ENCODE data around the gene HOXC13.
A peak's percentile ranks its signal among the peaks of the same experiment; 100 is the strongest.

The HOXC13 gene

DNA sequence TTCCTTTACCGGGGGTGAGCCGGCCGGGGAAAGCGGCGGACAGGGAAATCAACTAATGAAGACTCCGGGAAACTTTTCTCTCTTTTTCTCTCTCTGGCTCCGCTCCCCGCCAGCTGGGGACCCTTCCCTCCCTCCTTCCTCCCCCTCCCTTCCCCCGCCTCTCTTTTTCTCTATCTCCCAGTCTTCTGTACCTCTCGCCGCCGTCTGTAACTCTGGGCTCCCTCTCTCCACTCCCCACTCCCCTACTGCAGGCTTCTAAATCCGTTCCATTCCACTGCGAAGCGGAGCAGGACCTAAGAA is 27.4 kb downstream of the HOXC13 start:
- TF ChIP-seq, protein P1, sequence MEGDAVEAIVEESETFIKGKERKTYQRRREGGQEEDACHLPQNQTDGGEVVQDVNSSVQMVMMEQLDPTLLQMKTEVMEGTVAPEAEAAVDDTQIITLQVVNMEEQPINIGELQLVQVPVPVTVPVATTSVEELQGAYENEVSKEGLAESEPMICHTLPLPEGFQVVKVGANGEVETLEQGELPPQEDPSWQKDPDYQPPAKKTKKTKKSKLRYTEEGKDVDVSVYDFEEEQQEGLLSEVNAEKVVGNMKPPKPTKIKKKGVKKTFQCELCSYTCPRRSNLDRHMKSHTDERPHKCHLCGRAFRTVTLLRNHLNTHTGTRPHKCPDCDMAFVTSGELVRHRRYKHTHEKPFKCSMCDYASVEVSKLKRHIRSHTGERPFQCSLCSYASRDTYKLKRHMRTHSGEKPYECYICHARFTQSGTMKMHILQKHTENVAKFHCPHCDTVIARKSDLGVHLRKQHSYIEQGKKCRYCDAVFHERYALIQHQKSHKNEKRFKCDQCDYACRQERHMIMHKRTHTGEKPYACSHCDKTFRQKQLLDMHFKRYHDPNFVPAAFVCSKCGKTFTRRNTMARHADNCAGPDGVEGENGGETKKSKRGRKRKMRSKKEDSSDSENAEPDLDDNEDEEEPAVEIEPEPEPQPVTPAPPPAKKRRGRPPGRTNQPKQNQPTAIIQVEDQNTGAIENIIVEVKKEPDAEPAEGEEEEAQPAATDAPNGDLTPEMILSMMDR (IDR thresholded peaks at IDR 0.05; ENCODE audit: unreplicated experiment in 3 of 3) = no peak
- no peaks in the 10 kb centered on the region for H3K36me3 Mint-ChIP-seq (ENCODE audit: low read depth)

DNA sequence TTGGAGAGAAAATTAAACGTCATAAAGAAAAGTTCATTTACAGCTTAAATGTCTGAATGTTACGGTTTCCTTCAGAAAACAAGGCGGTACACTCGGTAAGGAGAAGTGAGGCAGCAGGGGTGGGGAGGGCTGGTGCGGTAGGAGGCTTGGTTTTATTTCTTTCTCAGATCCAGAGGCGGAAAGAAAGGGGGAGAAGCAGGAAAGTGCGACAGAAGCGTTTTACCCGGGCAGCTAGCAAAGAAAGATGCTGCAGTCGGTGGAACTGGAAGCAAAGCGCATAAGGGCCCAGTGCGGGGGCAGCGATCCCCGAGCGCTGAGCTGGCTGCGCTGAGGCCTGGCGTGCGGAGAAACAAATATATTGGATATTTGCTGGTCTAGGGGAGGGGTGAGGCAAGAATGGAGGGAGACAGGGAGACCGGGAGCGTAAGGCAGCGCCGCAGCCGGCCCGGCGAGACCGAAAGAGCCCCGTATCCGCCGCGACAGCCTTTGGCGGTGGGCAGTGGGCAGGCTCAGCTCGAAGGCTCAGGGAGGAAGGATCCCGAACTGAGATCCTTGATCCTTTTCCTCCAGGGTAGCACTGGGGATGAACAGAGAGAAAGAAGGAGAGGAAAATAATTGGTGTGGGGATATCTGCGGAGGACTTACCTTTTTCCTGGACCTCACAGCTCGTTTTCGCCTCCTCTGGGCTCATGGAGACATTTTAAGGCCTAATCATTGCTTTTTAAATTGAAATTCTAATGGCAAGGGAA is 27.9 kb downstream of the HOXC13 start:
- Mint-ChIP-seq H3K27me3 (ENCODE audit: low read depth) (peaks cover 100% of the 10 kb centered on the region), H3K27ac (peak overlapping the region in 1 of 3 experiments; percentile 68), H3K9me3 (no peaks in the 10 kb centered on the region), H3K4me1 (peaks cover 25% of the 10 kb centered on the region), H3K4me3 (peak overlapping the region; percentile 12 to 77 (median 73)), H3K36me3 (ENCODE audit: low read depth) (no peaks in the 10 kb centered on the region)
- TF ChIP-seq, protein P1 (IDR thresholded peaks at IDR 0.05; ENCODE audit: unreplicated experiment in 3 of 3) = no peak

More for the DNA sequence above, 27.4 kb downstream of the HOXC13 start:
- H3K9me3 Mint-ChIP-seq = no peaks in the 10 kb centered on the region
- peaks cover 25% of the 10 kb centered on the region for H3K4me1 Mint-ChIP-seq
- H3K27me3 Mint-ChIP-seq (ENCODE audit: low read depth) = peaks cover 100% of the 10 kb centered on the region
- H3K4me3 Mint-ChIP-seq = peak overlapping the region; percentile 12 to 77 (median 73)
- H3K27ac Mint-ChIP-seq = peak overlapping the region in 1 of 3 experiments; percentile 68

DNA sequence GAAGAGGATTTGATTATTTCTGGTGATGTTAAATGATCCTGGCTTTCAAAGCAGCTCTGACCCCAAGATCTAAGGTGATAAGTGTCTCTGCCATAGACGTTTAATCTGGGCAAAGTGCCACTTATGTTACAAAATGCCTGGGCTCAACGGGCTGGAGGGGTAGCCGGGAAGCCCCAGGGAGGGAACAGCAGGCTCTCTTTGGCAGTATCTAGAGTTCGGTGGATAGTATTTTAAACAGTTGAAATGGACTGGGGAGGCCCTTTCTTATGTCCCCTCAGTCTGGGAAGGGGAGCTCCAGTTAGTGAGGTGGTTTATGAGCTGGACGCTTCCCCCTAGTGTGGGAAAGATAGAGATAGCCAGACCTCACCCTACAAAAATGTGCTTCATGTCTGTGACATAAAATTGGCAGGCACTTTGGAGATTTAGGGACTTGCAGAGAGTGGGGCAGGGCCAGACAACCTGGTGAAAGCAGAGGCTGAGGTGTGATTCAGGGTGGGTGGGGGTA is 28.8 kb downstream of the HOXC13 start:
- peak overlapping the region in 1 of 3 experiments; percentile 68 for H3K27ac Mint-ChIP-seq
- TF ChIP-seq, protein P1 (IDR thresholded peaks at IDR 0.05; ENCODE audit: unreplicated experiment in 3 of 3) = no peak

DNA sequence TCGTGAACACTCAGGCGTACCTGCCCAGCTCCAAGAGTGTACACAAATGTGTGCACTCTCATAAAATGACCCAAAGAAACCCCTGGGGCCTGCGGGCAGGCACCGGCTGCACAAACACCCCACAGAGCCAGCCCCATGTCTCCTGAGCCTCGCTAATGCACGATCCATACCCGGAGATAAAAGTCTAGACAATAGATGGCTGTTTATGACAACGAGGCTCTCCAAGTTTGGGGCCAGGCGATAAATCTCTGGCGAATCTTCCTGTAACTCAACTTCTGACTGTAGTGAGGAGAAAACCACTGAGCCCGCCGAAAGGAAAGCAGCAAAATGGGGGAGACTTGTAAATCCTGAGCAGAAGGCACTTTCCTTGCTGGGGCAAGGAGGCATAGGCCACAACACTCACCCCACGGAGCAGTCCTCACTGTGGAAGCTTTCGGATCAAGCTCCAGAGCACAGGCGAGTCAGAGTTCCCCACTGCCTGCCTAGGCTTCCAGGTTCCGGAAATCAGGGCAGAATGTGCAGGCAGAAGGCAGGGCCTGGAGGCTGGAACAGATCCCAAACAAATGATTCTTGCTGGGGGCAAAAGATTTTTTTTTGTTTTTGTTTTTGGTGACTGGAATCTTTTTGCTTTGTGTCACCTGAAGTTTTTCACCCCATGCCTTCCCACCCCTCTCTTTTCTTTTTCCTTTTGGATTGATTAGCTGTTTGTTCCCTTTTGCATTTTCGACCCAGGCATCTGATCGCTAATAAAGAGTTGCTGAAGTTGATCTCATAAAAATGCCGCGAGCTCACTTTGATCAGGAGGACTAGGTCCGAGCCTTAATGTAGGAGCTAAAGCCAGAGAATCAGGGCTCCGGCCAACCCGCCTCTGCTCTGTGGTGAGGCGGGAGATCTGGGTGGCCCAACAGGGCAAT is 29.8 kb downstream of the HOXC13 start:
- peaks cover 100% of the 10 kb centered on the region for H3K27me3 Mint-ChIP-seq (ENCODE audit: low read depth)
- no peaks in the 10 kb centered on the region for H3K9me3 Mint-ChIP-seq
- H3K4me3 Mint-ChIP-seq = peak overlapping the region in 2 of 3 experiments; percentile 45 to 77
- peaks cover 33% of the 10 kb centered on the region for H3K4me1 Mint-ChIP-seq
- H3K27ac Mint-ChIP-seq = peak overlapping the region in 2 of 3 experiments; percentile 34 to 68
- TF ChIP-seq, protein P1 (IDR thresholded peaks at IDR 0.05; ENCODE audit: unreplicated experiment in 3 of 3) = no peak
- no peaks in the 10 kb centered on the region for H3K36me3 Mint-ChIP-seq (ENCODE audit: low read depth)

More for the DNA sequence above, 28.8 kb downstream of the HOXC13 start:
- Mint-ChIP-seq H3K27me3 (ENCODE audit: low read depth) (peaks cover 100% of the 10 kb centered on the region), H3K36me3 (ENCODE audit: low read depth) (no peaks in the 10 kb centered on the region), H3K9me3 (no peaks in the 10 kb centered on the region), H3K4me1 (peaks cover 25% of the 10 kb centered on the region), H3K4me3 (peak overlapping the region; percentile 30 to 77 (median 42))

DNA sequence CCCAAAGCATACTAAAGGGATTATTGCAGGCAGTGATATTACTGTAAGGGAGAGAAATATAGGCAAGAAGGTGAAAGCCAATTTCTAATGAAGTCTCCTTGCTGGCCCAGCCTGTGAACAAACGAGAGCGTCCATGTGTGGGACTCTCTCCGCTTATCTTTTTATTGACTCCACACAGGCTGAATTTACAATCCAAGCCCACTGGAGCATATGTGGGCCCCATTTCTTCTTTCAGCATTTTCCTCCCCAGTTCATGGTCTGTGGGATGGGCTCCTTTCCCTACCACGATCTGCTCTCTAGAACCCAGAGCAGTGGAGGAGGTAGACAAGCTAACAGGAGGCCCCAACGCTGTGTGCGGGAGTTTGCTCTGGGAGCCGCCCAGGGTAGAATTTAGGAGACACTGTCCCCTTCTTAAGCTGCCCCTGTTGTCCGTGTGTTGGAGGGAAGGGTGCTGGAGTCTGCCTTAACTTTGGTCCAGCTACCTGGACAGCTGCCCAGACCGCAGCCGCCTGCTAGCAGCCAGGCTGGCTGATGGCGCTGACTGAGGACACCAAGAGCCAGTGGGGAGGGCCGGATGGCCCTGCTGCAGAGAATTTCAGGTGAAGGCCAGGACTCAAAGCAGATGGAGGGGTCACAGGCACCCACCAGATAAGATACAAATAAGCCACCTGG is 31.1 kb downstream of the HOXC13 start:
- no peaks in the 10 kb centered on the region for H3K36me3 Mint-ChIP-seq (ENCODE audit: low read depth)
- H3K4me1 Mint-ChIP-seq = peaks cover 29% of the 10 kb centered on the region
- H3K9me3 Mint-ChIP-seq = no peaks in the 10 kb centered on the region
- peaks cover 100% of the 10 kb centered on the region for H3K27me3 Mint-ChIP-seq (ENCODE audit: low read depth)
- TF ChIP-seq, protein P1 (IDR thresholded peaks at IDR 0.05; ENCODE audit: unreplicated experiment in 3 of 3) = no peak
- no peak overlapping the region for H3K27ac Mint-ChIP-seq
- H3K4me3 Mint-ChIP-seq = peak overlapping the region in 1 of 3 experiments; percentile 27

Data from nephron (organoid).